ENCODE data around the gene SLC8A2. TPM values are rescaled to one million over a fixed set of nuclear protein-coding genes. Genes with fewer than 3 reads are reported as not detected.

The SLC8A2 gene
- total and polyA plus RNA-seq, 9 donors, result 0.07 to 1.3 (median 0.39) TPM; not detected in 3

GRCh38 chr19:47494211-47494547 is 22.5 kb upstream of the SLC8A2 start:
- H3K27ac ChIP-seq, result no peak overlapping the region
- no peak overlapping the region for H3K4me3 ChIP-seq
- no peaks in the 10 kb centered on the region for H3K4me1 ChIP-seq (ENCODE audit: insufficient read depth)
- no peaks in the 10 kb centered on the region for H3K9me3 ChIP-seq
- no peak for TF ChIP-seq CTCF (IDR thresholded peaks at IDR 0.05)
- no peak for TF ChIP-seq EP300 (IDR thresholded peaks at IDR 0.05)
- TF ChIP-seq POLR2A (IDR thresholded peaks at IDR 0.05), result no peak
- intact Hi-C loops (cut with DNase I), result no loop called here
- DNase-seq, result no peak
- WGBS, 3 donors, result 85 to 92% (median 89%) methylated on average over 5 of the region's 5 CpGs
- H3K36me3 ChIP-seq, result no peaks in the 10 kb centered on the region
- H3K27me3 ChIP-seq, result no peaks in the 10 kb centered on the region

GRCh38 chr19:47493378-47494210 is 21.9 kb upstream of the SLC8A2 start:
- Histone ChIP-seq H3K27me3 (no peaks in the 10 kb centered on the region), H3K9me3 (no peaks in the 10 kb centered on the region), H3K4me1 (ENCODE audit: insufficient read depth) (no peaks in the 10 kb centered on the region), H3K36me3 (no peaks in the 10 kb centered on the region), H3K4me3 (no peak overlapping the region), H3K27ac (no peak overlapping the region)
- intact Hi-C loops (cut with DNase I), result loop anchor here in 1 of 4 donors (2.0 kb wide), 1 partner anchor 61 kb away; no protein-coding TSS in a partner anchor
- no peak for DNase-seq
- 79 to 81% (median 79%) methylated on average over 18 of the region's 18 CpGs for WGBS, 3 donors
- TF ChIP-seq EP300 (IDR thresholded peaks at IDR 0.05) (no peak), CTCF (IDR thresholded peaks at IDR 0.05) (no peak), POLR2A (IDR thresholded peaks at IDR 0.05) (no peak)

GRCh38 chr19:47492571-47493377 is 21.1 kb upstream of the SLC8A2 start:
- 67 to 71% (median 68%) methylated on average over 23 of the region's 23 CpGs for WGBS, 3 donors
- TF ChIP-seq POLR2A (IDR thresholded peaks at IDR 0.05) (no peak), EP300 (IDR thresholded peaks at IDR 0.05) (no peak), CTCF (IDR thresholded peaks at IDR 0.05) (no peak)
- H3K9me3 ChIP-seq, result no peaks in the 10 kb centered on the region
- no peak overlapping the region for H3K27ac ChIP-seq
- H3K4me3 ChIP-seq, result no peak overlapping the region
- DNase-seq, result no peak
- no peaks in the 10 kb centered on the region for H3K36me3 ChIP-seq
- no peaks in the 10 kb centered on the region for H3K4me1 ChIP-seq (ENCODE audit: insufficient read depth)
- intact Hi-C loops (cut with DNase I), result loop anchor here in 1 of 4 donors (2.0 kb wide), 1 partner anchor 60 kb away; no protein-coding TSS in a partner anchor
- H3K27me3 ChIP-seq, result no peaks in the 10 kb centered on the region

- H3K4me3 ChIP-seq, result no peak overlapping the region
- 83 to 88% (median 86%) methylated on average over 13 to 14 of the region's 14 CpGs for WGBS, 3 donors
- no peak for DNase-seq
- H3K27ac ChIP-seq, result no peak overlapping the region
- H3K27me3 ChIP-seq, result no peaks in the 10 kb centered on the region
- intact Hi-C loops (cut with DNase I), result loop anchor here in 1 of 4 donors (2.0 kb wide), 1 partner anchor 59 kb away; no protein-coding TSS in a partner anchor
- H3K36me3 ChIP-seq, result no peaks in the 10 kb centered on the region
- no peak for TF ChIP-seq EP300 (IDR thresholded peaks at IDR 0.05)
- no peak for TF ChIP-seq CTCF (IDR thresholded peaks at IDR 0.05)
- TF ChIP-seq POLR2A (IDR thresholded peaks at IDR 0.05), result no peak
- no peaks in the 10 kb centered on the region for H3K9me3 ChIP-seq
- H3K4me1 ChIP-seq (ENCODE audit: insufficient read depth), result no peaks in the 10 kb centered on the region
These were observed 20.4 kb upstream of the SLC8A2 start for GRCh38 chr19:47492137-47492533.

All from ovary (tissue), 9 donors.